ENCODE data around the gene ALG3. TPM values are rescaled to one million over a fixed set of nuclear protein-coding genes. Genes with fewer than 3 reads are reported as not detected.

Gene ALG3
- total RNA-seq, 1 donor from 2014 or later = 34.0 TPM

- ChIA-PET CTCF (interaction anchor here (0.8 to 3.0 kb wide), 13 partner anchors 9 to 332 kb away, joined by 3 to 17 read pairs (median 7); partner anchors contain the start of genes CAMK2N2 and EEF1AKMT4), POLR2A (no interaction called here)
- ATAC-seq (ENCODE audit: low read depth) (peak; percentile 35), DNase-seq (no peak)
- intact Hi-C loops (cut with micrococcal nuclease) = loop anchor here (1.0 to 5.0 kb wide), 5 partner anchors 23 to 315 kb away; partner anchors contain the start of gene CAMK2N2
- H3K9me3 Mint-ChIP-seq = no peaks in the 10 kb centered on the region
- H3K36me3 Mint-ChIP-seq (ENCODE audit: low read depth) = no peaks in the 10 kb centered on the region
- peaks cover 43% of the 10 kb centered on the region for H3K27me3 Mint-ChIP-seq
- TF ChIP-seq CTCF (IDR thresholded peaks at IDR 0.05) = no peak
- H3K4me1 Mint-ChIP-seq = peaks cover 15% of the 10 kb centered on the region
- peak overlapping the region; percentile 24 for H3K4me3 Mint-ChIP-seq
- no peak overlapping the region for H3K27ac Mint-ChIP-seq
Measured at GRCh38 chr3:184227481-184227935, 21.3 kb downstream of the ALG3 start.

GRCh38 chr3:184223946-184224345 is 24.8 kb downstream of the ALG3 start:
- CTCF ChIA-PET = no interaction called here
- H3K9me3 Mint-ChIP-seq = no peaks in the 10 kb centered on the region
- DNase-seq (no peak), ATAC-seq (ENCODE audit: low read depth) (no peak)
- intact Hi-C loops (cut with micrococcal nuclease) = no loop called here
- no peak overlapping the region for H3K27ac Mint-ChIP-seq
- peaks cover 5% of the 10 kb centered on the region for H3K4me1 Mint-ChIP-seq
- no peak for TF ChIP-seq CTCF (IDR thresholded peaks at IDR 0.05)
- H3K27me3 Mint-ChIP-seq = peaks cover 32% of the 10 kb centered on the region
- no peak overlapping the region for H3K4me3 Mint-ChIP-seq
- no peaks in the 10 kb centered on the region for H3K36me3 Mint-ChIP-seq (ENCODE audit: low read depth)
- POLR2A ChIA-PET = no interaction called here

GRCh38 chr3:184222521-184222920 is 26.2 kb downstream of the ALG3 start:
- ATAC-seq (ENCODE audit: low read depth) (no peak), DNase-seq (no peak)
- Mint-ChIP-seq H3K4me1 (no peaks in the 10 kb centered on the region), H3K36me3 (ENCODE audit: low read depth) (no peaks in the 10 kb centered on the region), H3K27ac (no peak overlapping the region), H3K4me3 (no peak overlapping the region), H3K9me3 (no peaks in the 10 kb centered on the region), H3K27me3 (peaks cover 22% of the 10 kb centered on the region)
- intact Hi-C loops (cut with micrococcal nuclease) = no loop called here
- TF ChIP-seq CTCF (IDR thresholded peaks at IDR 0.05) = no peak
- ChIA-PET CTCF (no interaction called here), POLR2A (no interaction called here)

GRCh38 chr3:184218814-184219213 is 29.9 kb downstream of the ALG3 start:
- H3K4me3 Mint-ChIP-seq = no peak overlapping the region
- H3K27ac Mint-ChIP-seq = no peak overlapping the region
- peaks cover 16% of the 10 kb centered on the region for H3K27me3 Mint-ChIP-seq
- no peaks in the 10 kb centered on the region for H3K9me3 Mint-ChIP-seq
- intact Hi-C loops (cut with micrococcal nuclease) = no loop called here
- ChIA-PET CTCF (interaction anchor here (1.5 kb wide), 1 partner anchor 9 kb away, joined by 4 read pairs; no protein-coding TSS in a partner anchor), POLR2A (interaction anchor here (0.6 kb wide), 1 partner anchor 156 kb away, joined by 4 read pairs; no protein-coding TSS in a partner anchor)
- H3K36me3 Mint-ChIP-seq (ENCODE audit: low read depth) = no peaks in the 10 kb centered on the region
- no peak for ATAC-seq (ENCODE audit: low read depth)
- TF ChIP-seq CTCF (IDR thresholded peaks at IDR 0.05) = no peak
- H3K4me1 Mint-ChIP-seq = no peaks in the 10 kb centered on the region
- DNase-seq = no peak

- intact Hi-C loops (cut with micrococcal nuclease) = no loop called here
- Mint-ChIP-seq H3K27ac (no peak overlapping the region), H3K9me3 (no peaks in the 10 kb centered on the region), H3K27me3 (peaks cover 12% of the 10 kb centered on the region), H3K4me3 (no peak overlapping the region), H3K36me3 (ENCODE audit: low read depth) (no peaks in the 10 kb centered on the region), H3K4me1 (no peaks in the 10 kb centered on the region)
- DNase-seq = no peak
- no peak for ATAC-seq (ENCODE audit: low read depth)
- TF ChIP-seq CTCF (IDR thresholded peaks at IDR 0.05) = no peak
- ChIA-PET POLR2A (no interaction called here), CTCF (interaction anchor here (1.1 kb wide), 1 partner anchor 16 kb away, joined by 3 read pairs; no protein-coding TSS in a partner anchor)
Measured at GRCh38 chr3:184211718-184212117, 37.0 kb downstream of the ALG3 start.

Data from activated B cell treated with CpG ODN at 0.5 μM for 24 hours (primary cell).